ENCODE results near the gene NMBR.
"Not testable (repeated sequence)": the region's sequence is repeated elsewhere in the genome, so short reads cannot be mapped to it uniquely, and the experiment has no call there.

Gene NMBR

DNA sequence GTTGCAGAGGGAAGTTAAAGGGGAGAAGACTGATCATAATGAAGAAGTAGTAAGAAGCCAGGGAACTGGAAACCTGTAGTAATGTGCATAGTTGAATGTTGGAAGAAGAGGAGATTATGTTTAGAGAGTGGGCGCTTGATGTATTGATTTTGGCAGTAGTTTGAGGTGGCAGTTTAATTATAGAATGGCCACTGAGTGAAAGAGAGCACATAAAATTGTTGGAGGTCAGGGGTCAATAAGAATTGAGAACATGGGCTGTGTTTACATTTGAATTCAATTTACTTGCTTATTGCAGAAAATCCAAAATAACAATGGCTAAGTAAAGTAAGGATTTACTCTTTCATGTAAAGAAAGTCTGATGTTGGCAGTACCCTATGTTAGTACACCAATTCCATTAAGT lies 15.9 kb upstream of the NMBR start:
- TF ChIP-seq, protein P1, sequence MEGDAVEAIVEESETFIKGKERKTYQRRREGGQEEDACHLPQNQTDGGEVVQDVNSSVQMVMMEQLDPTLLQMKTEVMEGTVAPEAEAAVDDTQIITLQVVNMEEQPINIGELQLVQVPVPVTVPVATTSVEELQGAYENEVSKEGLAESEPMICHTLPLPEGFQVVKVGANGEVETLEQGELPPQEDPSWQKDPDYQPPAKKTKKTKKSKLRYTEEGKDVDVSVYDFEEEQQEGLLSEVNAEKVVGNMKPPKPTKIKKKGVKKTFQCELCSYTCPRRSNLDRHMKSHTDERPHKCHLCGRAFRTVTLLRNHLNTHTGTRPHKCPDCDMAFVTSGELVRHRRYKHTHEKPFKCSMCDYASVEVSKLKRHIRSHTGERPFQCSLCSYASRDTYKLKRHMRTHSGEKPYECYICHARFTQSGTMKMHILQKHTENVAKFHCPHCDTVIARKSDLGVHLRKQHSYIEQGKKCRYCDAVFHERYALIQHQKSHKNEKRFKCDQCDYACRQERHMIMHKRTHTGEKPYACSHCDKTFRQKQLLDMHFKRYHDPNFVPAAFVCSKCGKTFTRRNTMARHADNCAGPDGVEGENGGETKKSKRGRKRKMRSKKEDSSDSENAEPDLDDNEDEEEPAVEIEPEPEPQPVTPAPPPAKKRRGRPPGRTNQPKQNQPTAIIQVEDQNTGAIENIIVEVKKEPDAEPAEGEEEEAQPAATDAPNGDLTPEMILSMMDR (IDR thresholded peaks at IDR 0.05; ENCODE audit: insufficient read depth, low read length, poor library complexity, severe bottlenecking), result no peak
- TF ChIP-seq EZH2phosphoT487 (conservative IDR thresholded peaks at IDR 0.05; ENCODE audit: low read length), result no peak
- Histone ChIP-seq H3K9me3 (ENCODE audit: insufficient read depth, low read length) (no peaks in the 10 kb centered on the region), H3F3A (ENCODE audit: insufficient read depth) (no peaks in the 10 kb centered on the region; the same call in 1 of the 2 replicates), H3K27me3 (ENCODE audit: low read length) (no peaks in the 10 kb centered on the region), H3K36me3 (ENCODE audit: low read length) (peaks cover 7% of the 10 kb centered on the region; the same call in 1 of the 2 replicates), H3K4me3 (ENCODE audit: insufficient read depth, low read length, poor library complexity, severe bottlenecking) (no peak overlapping the region), H2AFZ (ENCODE audit: low read depth, low read length, severe bottlenecking) (no peak overlapping the region), H3K27ac (ENCODE audit: low read depth, low read length) (no peak overlapping the region), H3K79me2 (ENCODE audit: insufficient read depth, low read length) (peaks cover 89% of the 10 kb centered on the region), H4K20me1 (ENCODE audit: low read depth, low read length) (peaks cover 48% of the 10 kb centered on the region), H3K9me2 (replicated peaks; ENCODE audit: insufficient read depth, low read length) (no peaks in the 10 kb centered on the region), H3K9ac (ENCODE audit: low read length) (no peak overlapping the region), H3K4me2 (ENCODE audit: low read depth, low read length, poor library complexity, severe bottlenecking) (no peak overlapping the region)

DNA sequence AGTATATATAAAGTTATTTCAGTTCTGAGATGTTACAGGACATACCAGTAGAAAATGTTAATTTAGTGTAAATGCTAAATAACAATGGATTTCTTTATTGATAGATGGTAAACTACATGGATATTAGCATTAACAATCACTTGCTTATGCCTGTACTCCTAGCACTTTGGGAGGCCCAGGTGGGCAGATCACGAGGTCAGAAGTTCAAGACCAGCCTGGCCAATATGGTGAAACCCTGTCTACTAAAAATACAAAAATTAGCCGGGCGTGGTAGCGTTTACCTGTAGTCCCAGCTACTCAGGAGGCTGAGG lies 9.8 kb upstream of the NMBR start:
- not testable (repeated sequence) for H3K9ac ChIP-seq (ENCODE audit: low read length); H3K9me3 ChIP-seq (ENCODE audit: insufficient read depth, low read length); H2AFZ ChIP-seq (ENCODE audit: low read depth, low read length, severe bottlenecking); H3K27ac ChIP-seq (ENCODE audit: low read depth, low read length); H3K9me2 ChIP-seq (replicated peaks; ENCODE audit: insufficient read depth, low read length); H3F3A ChIP-seq (ENCODE audit: insufficient read depth); H3K4me2 ChIP-seq (ENCODE audit: low read depth, low read length, poor library complexity, severe bottlenecking); H3K27me3 ChIP-seq (ENCODE audit: low read length); H3K36me3 ChIP-seq (ENCODE audit: low read length); H3K4me3 ChIP-seq (ENCODE audit: insufficient read depth, low read length, poor library complexity, severe bottlenecking)
- Histone ChIP-seq H4K20me1 (ENCODE audit: low read depth, low read length) (peaks cover 60% of the 10 kb centered on the region), H3K79me2 (ENCODE audit: insufficient read depth, low read length) (peaks cover 97% of the 10 kb centered on the region)

DNA sequence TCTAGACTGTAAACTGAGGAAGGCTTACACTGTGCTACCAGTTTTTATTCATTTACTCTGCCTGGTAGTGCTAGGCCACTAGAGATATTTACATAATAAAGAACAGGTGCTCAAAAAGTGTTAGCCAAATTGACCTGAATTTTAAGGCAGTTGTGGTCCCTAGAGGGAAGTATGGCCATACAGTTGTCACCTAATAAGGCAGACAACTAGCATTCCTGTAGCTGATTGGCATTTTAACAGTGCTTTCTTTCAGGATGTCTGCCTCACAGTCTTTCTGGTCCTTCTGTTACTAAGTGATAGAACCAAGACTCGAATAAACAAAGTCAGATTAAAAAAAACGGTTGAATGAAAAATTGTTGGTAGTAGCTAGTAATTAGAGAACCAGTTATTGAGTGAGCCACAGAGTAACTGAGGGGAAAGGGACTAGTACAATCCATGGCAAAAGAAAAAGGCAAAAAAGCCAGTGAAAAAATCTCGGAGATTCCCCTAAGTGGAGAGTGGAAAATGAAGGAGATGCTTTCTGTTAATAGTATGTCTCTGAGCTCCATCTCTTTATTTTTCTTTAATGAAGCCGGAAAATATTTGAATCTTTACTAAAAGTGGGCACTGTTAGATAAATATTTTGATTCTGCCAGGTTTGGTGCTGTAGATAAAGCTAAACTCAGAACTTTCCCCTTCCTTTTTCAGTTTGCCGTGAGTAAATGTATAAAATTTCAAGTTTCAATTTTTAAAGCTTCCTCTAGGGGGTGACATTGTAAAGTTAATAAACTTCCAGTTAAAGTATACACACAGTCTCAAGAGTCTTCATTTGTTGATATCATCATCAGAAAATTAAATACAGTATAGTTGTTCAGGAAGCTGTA lies 9.2 kb upstream of the NMBR start:
- no peak overlapping the region for H3K9ac ChIP-seq (ENCODE audit: low read length)
- peaks cover 97% of the 10 kb centered on the region for H3K79me2 ChIP-seq (ENCODE audit: insufficient read depth, low read length)
- no peak overlapping the region for H3K4me3 ChIP-seq (ENCODE audit: insufficient read depth, low read length, poor library complexity, severe bottlenecking)
- no peaks in the 10 kb centered on the region for H3K36me3 ChIP-seq (ENCODE audit: low read length)
- peaks cover 3% of the 10 kb centered on the region; the same call in 1 of the 2 replicates for H3F3A ChIP-seq (ENCODE audit: insufficient read depth)
- no peak overlapping the region for H2AFZ ChIP-seq (ENCODE audit: low read depth, low read length, severe bottlenecking)
- H3K9me3 ChIP-seq (ENCODE audit: insufficient read depth, low read length), result no peaks in the 10 kb centered on the region
- H3K27me3 ChIP-seq (ENCODE audit: low read length), result no peaks in the 10 kb centered on the region
- H3K27ac ChIP-seq (ENCODE audit: low read depth, low read length), result peak overlapping the region; percentile 38
- no peak for TF ChIP-seq EZH2phosphoT487 (conservative IDR thresholded peaks at IDR 0.05; ENCODE audit: low read length)
- TF ChIP-seq, protein P1 (IDR thresholded peaks at IDR 0.05; ENCODE audit: insufficient read depth, low read length, poor library complexity, severe bottlenecking), result peak; percentile 28
- H3K9me2 ChIP-seq (replicated peaks; ENCODE audit: insufficient read depth, low read length), result no peaks in the 10 kb centered on the region
- peak overlapping the region; percentile 44 for H3K4me2 ChIP-seq (ENCODE audit: low read depth, low read length, poor library complexity, severe bottlenecking)
- H4K20me1 ChIP-seq (ENCODE audit: low read depth, low read length), result peaks cover 54% of the 10 kb centered on the region

DNA sequence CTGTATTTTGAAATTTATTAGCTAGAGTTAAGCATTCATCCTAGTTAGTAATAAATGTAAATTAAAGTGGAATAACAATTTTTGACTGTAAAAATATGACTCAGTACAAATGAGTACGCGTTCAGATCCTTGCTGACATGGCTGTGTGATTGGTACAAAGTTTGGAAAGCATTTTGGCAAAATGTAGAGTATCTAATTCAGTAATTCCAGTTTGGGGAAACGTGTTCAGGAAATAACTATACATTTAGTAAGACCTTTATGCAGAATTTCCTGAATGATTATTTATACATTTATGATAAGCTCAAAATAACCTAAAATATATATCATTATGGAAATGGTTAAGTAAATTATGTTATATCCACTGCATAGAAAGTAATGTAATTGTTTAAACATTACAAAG lies 8.2 kb upstream of the NMBR start:
- peak overlapping the region; percentile 44 for H3K4me2 ChIP-seq (ENCODE audit: low read depth, low read length, poor library complexity, severe bottlenecking)
- H3K79me2 ChIP-seq (ENCODE audit: insufficient read depth, low read length), result peaks cover 97% of the 10 kb centered on the region
- H4K20me1 ChIP-seq (ENCODE audit: low read depth, low read length), result peaks cover 50% of the 10 kb centered on the region
- TF ChIP-seq, protein P1 (IDR thresholded peaks at IDR 0.05; ENCODE audit: insufficient read depth, low read length, poor library complexity, severe bottlenecking), result no peak
- TF ChIP-seq EZH2phosphoT487 (conservative IDR thresholded peaks at IDR 0.05; ENCODE audit: low read length), result no peak
- H3F3A ChIP-seq (ENCODE audit: insufficient read depth), result peaks cover 3% of the 10 kb centered on the region; the same call in 1 of the 2 replicates
- H3K36me3 ChIP-seq (ENCODE audit: low read length), result no peaks in the 10 kb centered on the region
- no peak overlapping the region for H3K9ac ChIP-seq (ENCODE audit: low read length)
- no peak overlapping the region for H3K27ac ChIP-seq (ENCODE audit: low read depth, low read length)
- H3K9me3 ChIP-seq (ENCODE audit: insufficient read depth, low read length), result no peaks in the 10 kb centered on the region
- no peak overlapping the region for H2AFZ ChIP-seq (ENCODE audit: low read depth, low read length, severe bottlenecking)
- no peaks in the 10 kb centered on the region for H3K9me2 ChIP-seq (replicated peaks; ENCODE audit: insufficient read depth, low read length)
- H3K4me3 ChIP-seq (ENCODE audit: insufficient read depth, low read length, poor library complexity, severe bottlenecking), result no peak overlapping the region
- H3K27me3 ChIP-seq (ENCODE audit: low read length), result no peaks in the 10 kb centered on the region
